A673 (cell line): Measurements from ENCODE around the gene MED28.

Source experiments
- CTCF ChIP-seq: fragments of 300-800, 200-600 bp; sonication (generic); conservative IDR thresholded peaks from 2 replicates; pipeline ENCODE4 v1.5.1; 2017; ENCODE audit warnings: low read depth, mild to moderate bottlenecking, antibody characterized with exemption, low read length, moderate library complexity, mixed read lengths
- EZH2 ChIP-seq: fragments of 200-600 bp; sonication (generic); IDR thresholded peaks from 2 replicates; pipeline ENCODE4 v1.6.1; 2017; ENCODE audit warnings: borderline replicate concordance, low read depth, mild to moderate bottlenecking, mixed read lengths, antibody characterized with exemption, low read length; ENCODE audit not compliant: poor library complexity, severe bottlenecking

- TF ChIP-seq CTCF (no peak), EZH2 (no peak)
Observed at GRCh38 chr4:17665346-17665745, 50.9 kb downstream of the MED28 start.
